LoVo (cell line): Measurements from ENCODE around the gene ZDHHC9.

ENCODE experiments used
- DNase-seq: peaks from one replicate; pipeline ENCODE4 v3.0.0-alpha.2; 2016; ENCODE audit warnings: low spot score

The ZDHHC9 gene

GRCh38 chrX:129762448-129762847 lies 81.2 kb downstream of the ZDHHC9 start:
- no peak for DNase-seq

- DNase-seq: no peak
Measured at GRCh38 chrX:129761596-129761995, 82.1 kb downstream of the ZDHHC9 start.

- DNase-seq: no peak
Measured at GRCh38 chrX:129760981-129761380, 82.7 kb downstream of the ZDHHC9 start.

DNA sequence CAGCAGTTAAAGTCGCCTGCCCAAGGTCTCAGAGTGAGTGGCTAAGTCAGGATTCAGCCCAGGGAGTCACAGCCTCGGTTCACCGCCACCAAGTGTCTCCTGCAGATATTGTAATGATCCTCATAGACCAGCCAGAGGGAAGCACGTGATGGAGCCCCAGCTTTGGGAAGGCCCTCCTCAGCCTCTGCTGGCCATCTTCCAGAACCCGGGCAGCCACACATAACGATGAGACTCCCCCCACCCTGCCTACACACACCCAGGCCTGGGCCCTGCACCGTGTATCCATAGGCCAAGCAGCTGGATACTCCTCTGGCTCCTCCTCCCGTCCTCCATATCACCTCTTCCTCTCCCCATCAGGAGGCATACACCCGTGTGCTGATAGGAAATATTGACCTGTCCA lies 83.5 kb downstream of the ZDHHC9 start:
- no peak for DNase-seq

- DNase-seq: no peak
Measured at GRCh38 chrX:129759576-129760061, 84.1 kb downstream of the ZDHHC9 start.

DNA sequence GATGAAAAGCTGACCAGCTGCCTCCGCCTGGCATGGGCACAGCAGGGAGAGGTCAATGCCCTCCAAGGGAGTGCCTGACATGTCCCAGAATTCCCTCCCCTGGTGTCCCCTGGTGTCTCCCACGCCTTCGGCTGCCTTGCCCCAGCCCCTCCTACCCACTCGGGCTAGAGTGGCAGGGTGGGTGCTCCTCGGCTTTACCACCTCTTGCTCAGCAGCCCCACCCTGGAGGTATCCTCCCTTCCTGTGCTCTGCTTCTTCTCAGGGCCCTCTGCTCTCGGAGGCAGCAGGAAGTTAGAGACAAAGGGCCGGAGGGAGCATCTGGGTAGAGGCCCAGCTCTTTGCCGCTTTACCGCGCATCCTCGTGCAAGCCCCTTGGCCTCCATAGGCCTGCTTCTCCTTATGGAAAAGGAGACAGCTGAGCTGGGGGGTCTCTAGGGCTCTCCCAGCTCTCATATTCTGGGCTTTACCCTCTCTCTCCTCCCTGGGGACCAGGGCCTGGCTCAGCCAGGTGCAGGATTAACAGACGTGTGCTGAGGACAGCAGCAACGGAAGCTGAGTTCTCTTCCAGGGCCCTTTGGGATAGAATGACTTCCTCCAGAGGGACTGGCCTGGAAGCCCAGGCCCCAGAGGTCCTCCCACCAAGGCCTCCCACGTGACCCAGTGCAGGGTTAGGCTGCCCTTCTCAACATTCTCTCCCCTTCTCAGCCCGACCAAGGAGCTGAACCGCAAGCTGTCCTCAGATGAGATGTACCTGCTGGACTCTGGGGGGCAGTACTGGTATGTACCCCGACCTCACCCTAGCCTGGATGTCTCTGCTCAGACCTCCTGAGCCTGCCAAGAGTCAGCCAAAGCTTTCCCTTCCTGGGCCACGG lies 87.7 kb downstream of the ZDHHC9 start:
- no peak for DNase-seq

DNA sequence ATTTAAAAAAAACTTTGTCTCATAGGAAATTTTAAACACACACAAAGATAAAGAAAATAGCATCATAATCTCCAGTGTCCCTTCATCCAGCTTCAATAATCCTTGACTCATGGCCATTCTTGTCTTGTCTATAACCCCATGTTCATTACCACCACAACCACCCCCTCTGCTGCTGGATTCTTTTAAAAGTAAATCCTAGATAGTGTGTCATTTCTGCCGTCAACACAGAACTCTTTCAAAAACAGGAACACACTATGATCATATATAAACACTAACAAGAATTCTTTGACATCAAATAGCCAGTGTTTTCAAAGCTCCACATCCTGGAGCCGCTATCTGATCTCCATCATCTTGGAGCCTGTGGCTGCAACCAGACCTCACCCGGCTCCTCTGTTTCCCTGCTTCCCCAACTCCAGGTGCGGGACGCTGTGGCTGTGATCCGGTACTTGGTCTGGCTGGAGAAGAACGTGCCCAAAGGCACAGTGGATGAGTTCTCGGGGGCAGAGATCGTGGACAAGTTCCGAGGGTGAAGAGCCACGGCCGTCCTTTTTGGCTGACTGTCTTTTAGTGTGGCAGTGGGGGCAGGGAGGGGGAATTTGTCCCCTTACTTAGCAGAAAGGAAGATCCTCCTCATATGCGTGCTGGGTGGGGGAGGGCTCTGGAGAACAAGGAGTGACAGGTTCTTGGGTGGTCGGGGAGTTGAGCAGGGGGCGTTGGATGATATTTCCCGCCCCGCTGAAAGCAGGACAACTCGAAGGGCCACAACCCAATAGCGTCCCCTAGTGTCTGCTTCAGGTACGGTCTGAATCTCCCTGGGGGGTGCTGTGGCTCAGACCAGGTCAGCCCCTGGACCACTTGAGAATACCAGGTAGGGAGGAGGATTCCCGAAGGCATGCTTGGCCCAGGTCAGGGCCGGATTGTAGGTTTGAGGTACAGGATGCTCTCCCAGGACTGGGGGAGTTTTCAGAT lies 89.3 kb downstream of the ZDHHC9 start:
- no peak for DNase-seq
